ENCODE results near the gene ARL17A.
"Not testable (repeated sequence)": the region's sequence is repeated elsewhere in the genome, so short reads cannot be mapped to it uniquely, and the experiment has no call there.

Gene ARL17A

GRCh38 chr17:46579083-46580075, at the start of gene ARL17A:
Gene ARL17A (minus strand): TSS chr17:46579691. CDS start chr17:46576322, 3,369 bp downstream.
- DNase-seq = not testable (repeated sequence)

GRCh38 chr17:46628753-46629436, 49.4 kb upstream of the ARL17A start:
- DNase-seq = not testable (repeated sequence)

- not testable (repeated sequence) for DNase-seq
These were observed 48.0 kb upstream of the ARL17A start for GRCh38 chr17:46627452-46627851.

- not testable (repeated sequence) for DNase-seq
These were observed 45.2 kb upstream of the ARL17A start for GRCh38 chr17:46624726-46625125.

- DNase-seq = not testable (repeated sequence)
These were observed 44.3 kb upstream of the ARL17A start for GRCh38 chr17:46623790-46624189.

GRCh38 chr17:46618975-46619374, 39.5 kb upstream of the ARL17A start:
- not testable (repeated sequence) for DNase-seq

GRCh38 chr17:46617121-46617520, 37.6 kb upstream of the ARL17A start:
- not testable (repeated sequence) for DNase-seq

GRCh38 chr17:46613876-46614275, 34.4 kb upstream of the ARL17A start:
- not testable (repeated sequence) for DNase-seq

GRCh38 chr17:46611304-46611703, 31.8 kb upstream of the ARL17A start:
- not testable (repeated sequence) for DNase-seq

GRCh38 chr17:46603125-46603524, 23.6 kb upstream of the ARL17A start:
- not testable (repeated sequence) for DNase-seq

- not testable (repeated sequence) for DNase-seq
These were observed 21.3 kb upstream of the ARL17A start for GRCh38 chr17:46600767-46601166.

GRCh38 chr17:46598344-46598931, 18.9 kb upstream of the ARL17A start:
- not testable (repeated sequence) for DNase-seq

GRCh38 chr17:46591332-46591731, 11.8 kb upstream of the ARL17A start:
- DNase-seq = not testable (repeated sequence)

- not testable (repeated sequence) for DNase-seq
These were observed 11.0 kb upstream of the ARL17A start, which contains the start of gene NSF for GRCh38 chr17:46590157-46591146. Gene NSF (plus strand): TSS chr17:46590669. CDS start chr17:46590776, 107 bp downstream.

- DNase-seq = not testable (repeated sequence)
These were observed 6.0 kb upstream of the ARL17A start for GRCh38 chr17:46585444-46585843.

- DNase-seq = not testable (repeated sequence)
These were observed 591 bp upstream of the ARL17A start for GRCh38 chr17:46580082-46580481.

GRCh38 chr17:46571796-46572195, 7.7 kb downstream of the ARL17A start:
- DNase-seq = not testable (repeated sequence)

- DNase-seq = not testable (repeated sequence)
These were observed 12.5 kb downstream of the ARL17A start for GRCh38 chr17:46566980-46567379.

- not testable (repeated sequence) for DNase-seq
These were observed 13.2 kb downstream of the ARL17A start for GRCh38 chr17:46566284-46566683.

- DNase-seq = not testable (repeated sequence)
These were observed 19.4 kb downstream of the ARL17A start for GRCh38 chr17:46560048-46560447.

- not testable (repeated sequence) for DNase-seq
These were observed 20.3 kb downstream of the ARL17A start for GRCh38 chr17:46559155-46559554.

- DNase-seq = not testable (repeated sequence)
These were observed 30.9 kb downstream of the ARL17A start for GRCh38 chr17:46548607-46549006.

Measured in GDM1 (cell line).